ENCODE results near the gene PDE9A.
A peak's percentile ranks its signal among the peaks of the same experiment; 100 is the strongest.
"Not testable (repeated sequence)": the region's sequence is repeated elsewhere in the genome, so short reads cannot be mapped to it uniquely, and the experiment has no call there.

The PDE9A gene

DNA sequence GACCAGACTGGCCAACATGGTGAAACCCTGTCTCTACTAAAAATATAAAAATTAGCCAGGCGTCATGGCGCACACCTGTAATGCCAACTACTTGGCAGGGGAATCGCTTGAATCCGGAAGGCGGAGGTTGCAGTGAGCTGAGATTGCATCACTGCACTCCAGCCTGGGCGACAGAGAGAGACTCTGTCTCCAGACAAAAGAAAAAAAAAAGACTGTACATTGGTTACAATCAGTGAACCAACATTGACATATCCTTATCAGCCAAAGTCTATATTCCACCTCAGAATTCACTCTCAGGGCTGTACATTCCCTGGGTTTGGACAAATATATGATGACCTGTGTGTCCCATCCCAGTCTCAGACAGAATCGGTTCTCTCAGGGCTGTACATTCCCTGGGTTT lies 62.0 kb downstream of the PDE9A start:
- not testable (repeated sequence) for DNase-seq (ENCODE audit: low read depth)

GRCh38 chr21:42716074-42716473 lies 62.7 kb downstream of the PDE9A start:
- no peak for DNase-seq (ENCODE audit: low read depth)

DNA sequence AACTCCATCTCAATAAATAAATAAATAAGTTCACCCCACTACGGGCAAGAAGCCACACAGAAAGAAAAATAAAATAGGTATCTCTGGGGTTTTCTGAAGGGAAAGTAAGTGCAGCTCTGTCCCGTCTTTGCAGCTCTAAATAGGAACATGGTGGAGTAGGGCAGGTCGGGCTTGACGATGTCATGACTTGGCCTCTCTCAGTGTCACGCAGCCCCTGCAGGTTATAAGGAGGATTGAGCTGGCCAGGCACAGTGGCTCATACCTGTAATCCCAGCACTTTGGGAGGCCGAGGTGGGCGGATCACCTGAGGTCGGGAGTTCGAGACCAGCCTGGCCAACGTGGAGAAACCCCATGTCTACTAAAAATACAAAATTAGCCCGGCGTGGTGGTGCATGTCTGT lies 67.1 kb downstream of the PDE9A start:
- DNase-seq (ENCODE audit: low read depth) = not testable (repeated sequence)

DNA sequence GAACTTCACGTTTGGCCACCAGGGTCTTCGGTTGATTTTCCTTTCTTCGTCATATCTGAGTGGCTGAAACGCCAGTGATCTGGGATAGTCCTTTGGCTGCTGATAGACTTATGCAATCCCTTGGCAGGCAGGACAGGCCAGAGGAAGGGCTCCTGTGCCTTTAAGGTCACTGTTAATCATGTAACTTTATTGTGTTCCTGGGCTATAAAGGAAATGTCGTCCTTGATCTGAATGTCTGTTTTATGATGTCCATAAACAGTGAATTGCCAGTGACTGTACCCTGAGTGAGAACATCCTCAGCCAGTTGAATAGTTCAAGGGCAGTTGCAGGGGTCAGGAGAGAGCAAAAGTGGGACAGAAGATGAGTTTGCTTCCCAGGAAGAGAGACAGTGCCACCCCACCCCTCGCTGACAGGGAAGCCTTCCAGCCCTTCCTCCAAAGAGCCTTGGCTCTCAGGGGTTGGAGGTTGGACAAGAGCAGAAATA lies 68.0 kb downstream of the PDE9A start:
- peak; percentile 7 for DNase-seq (ENCODE audit: low read depth)

GRCh38 chr21:42722153-42722552 lies 68.7 kb downstream of the PDE9A start:
- no peak for DNase-seq (ENCODE audit: low read depth)

- DNase-seq (ENCODE audit: low read depth) = no peak
Observed at GRCh38 chr21:42722808-42723473, 69.5 kb downstream of the PDE9A start.

- DNase-seq (ENCODE audit: low read depth) = peak; percentile 92
Observed at GRCh38 chr21:42724226-42724920, 71.0 kb downstream of the PDE9A start.

DNA sequence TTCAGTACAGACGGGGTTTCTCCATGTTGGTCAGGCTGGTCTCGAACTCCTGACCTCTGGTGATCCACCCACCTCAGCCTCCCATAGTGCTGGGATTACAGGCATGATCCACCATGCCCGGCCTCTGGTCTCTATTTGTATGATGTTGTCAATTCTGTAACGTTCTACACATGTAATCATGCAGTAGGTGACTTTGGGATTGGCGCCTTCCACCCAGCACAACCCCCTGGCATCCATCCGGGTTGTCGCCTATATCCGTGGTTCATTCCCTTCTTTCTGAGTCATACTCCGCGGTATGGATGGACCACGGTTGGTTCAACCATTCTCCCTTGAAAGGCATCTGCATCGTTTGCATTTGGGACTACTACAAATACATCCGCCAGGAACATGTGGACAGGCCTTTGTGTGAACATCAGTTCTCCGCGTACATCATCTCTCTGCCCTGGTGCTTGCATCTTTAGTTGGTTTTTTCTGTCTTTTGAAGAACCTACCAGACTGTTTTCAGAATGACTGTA lies 72.1 kb downstream of the PDE9A start:
- no peak for DNase-seq (ENCODE audit: low read depth)

DNA sequence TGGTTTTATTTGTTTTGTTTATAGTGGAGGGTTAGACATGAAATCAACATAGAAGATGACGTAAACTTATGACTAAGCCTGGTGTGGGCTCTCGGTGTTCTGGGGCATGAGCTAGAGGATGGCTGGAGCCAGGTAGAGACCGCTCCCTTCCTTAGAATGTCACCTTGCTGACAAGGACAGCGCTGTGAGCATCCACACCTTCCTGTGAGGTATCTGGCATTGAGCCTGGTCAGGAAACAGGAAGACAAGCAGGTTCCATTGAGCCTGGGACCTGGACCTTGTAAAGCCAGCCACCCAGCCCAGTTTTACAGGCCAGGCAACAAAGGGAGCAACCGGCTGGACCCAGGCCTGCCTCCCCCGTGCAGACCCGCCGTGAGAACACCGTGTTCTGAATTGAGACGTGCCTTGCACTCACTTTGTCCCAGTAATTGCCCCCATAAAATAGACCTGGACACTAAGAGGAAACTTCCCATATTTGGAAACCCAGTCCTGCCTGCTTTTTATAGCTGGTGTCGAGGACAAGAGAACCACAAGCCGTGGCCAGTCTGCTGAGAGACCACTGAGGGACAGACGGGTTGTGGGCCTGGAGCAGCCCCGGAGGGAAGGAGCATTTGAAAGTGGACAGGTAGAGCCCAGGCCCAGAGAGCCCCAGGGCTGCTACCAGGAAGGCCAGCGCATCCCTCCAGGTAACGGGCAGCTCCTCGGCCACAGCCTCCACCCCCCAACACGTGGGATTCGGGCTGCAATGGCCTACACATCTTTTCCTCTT lies 78.0 kb downstream of the PDE9A start:
- no peak for DNase-seq (ENCODE audit: low read depth)

GRCh38 chr21:42732033-42732410 lies 78.6 kb downstream of the PDE9A start:
- no peak for DNase-seq (ENCODE audit: low read depth)

DNA sequence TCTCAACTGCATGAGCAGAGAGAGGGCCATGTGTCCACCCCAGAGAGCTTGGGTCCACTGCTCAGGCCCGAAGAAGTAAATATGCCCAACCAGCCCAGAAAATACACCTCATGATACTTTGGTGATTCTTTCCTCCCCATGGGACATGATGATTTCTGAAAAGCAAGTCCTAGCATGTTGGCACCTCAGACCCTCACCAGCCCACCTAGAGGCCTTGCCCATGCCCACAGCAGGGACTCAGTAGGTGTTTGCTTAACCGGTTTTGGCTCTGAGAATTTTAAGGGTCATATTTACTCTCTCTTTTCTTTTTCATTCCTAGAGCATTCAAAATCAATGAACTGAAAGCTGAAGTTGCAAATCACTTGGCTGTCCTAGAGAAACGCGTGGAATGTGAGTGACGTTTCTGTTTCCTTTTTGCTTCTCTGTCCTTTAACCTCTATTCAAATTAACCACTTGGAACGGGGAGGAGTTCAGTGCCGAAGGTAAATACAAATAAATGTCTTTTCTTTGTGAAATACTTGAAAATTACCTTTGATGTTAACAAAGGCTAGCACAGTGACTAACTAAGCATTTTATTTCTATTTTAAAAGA lies 79.7 kb downstream of the PDE9A start:
- DNase-seq (ENCODE audit: low read depth) = no peak

GRCh38 chr21:42733874-42734273 lies 80.5 kb downstream of the PDE9A start:
- DNase-seq (ENCODE audit: low read depth) = no peak

DNA sequence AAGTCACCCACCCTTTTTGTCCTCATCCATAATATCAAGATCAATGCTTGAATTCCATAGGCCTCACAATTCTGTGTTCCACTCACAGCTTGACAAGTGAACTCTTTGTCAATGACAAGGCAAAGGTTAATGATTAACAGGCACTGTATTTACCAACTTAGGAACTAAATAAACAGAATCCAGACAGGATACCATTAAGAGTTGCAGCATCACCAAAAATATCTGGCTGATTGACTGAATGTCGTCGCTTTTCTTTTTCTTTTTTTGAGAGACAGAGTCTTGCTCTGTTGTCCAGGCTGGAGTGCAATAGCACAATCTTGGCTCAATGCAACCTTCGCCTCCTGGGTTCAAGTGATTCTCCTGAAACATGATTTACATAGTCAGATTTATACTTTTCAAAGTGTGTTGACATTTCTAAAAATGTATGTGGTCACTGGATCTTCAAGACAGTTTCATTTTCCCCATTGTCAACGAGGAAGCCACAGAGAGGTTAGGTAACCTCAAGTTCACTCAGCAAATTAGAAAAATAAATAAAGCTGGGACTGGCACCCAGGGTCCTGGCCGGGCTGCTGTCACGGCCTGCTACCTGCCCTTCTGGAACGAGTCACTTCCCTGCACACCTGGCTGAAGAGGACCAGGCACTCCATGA lies 81.0 kb downstream of the PDE9A start:
- no peak for DNase-seq (ENCODE audit: low read depth)

DNA sequence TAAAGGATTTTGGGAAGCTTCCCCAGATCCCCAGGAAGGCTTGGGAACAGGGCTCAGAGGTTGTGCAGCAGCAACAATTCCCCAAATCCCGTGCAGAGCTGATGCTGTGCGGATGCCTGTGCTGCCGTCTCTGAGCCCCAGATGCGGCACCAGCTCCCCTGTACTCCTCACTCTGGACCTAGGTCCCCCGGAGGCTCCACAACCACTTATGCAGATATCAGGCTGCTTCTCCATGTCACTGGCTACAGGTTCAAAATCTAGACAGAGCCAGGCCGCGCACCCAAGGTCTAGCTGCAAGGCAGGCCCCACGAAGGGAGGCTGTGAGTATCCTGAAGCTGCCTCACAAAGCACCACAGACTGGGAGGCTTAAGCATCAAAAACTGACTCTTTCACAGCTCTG lies 81.6 kb downstream of the PDE9A start:
- no peak for DNase-seq (ENCODE audit: low read depth)

DNA sequence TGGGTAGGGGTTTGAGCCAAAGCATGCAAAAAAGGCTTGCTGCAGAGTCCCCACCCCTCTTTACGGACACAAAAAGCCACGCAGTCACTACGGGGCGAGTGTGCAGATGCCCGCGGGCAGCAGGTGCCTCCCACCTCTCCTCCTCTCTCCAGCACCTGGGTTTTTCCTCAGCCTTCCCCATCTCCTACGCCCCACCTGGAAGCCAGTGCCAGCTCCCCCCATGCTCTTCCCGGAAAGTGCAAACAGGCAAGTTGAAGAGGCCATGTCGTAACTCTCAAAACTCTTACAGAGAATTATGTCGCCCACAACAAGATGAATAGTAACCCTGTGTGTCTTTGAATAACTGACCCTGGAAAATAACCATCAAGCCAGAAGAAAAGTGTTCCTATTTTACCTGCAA lies 82.5 kb downstream of the PDE9A start:
- DNase-seq (ENCODE audit: low read depth) = no peak

GRCh38 chr21:42736646-42737350 lies 83.4 kb downstream of the PDE9A start:
- no peak for DNase-seq (ENCODE audit: low read depth)

DNA sequence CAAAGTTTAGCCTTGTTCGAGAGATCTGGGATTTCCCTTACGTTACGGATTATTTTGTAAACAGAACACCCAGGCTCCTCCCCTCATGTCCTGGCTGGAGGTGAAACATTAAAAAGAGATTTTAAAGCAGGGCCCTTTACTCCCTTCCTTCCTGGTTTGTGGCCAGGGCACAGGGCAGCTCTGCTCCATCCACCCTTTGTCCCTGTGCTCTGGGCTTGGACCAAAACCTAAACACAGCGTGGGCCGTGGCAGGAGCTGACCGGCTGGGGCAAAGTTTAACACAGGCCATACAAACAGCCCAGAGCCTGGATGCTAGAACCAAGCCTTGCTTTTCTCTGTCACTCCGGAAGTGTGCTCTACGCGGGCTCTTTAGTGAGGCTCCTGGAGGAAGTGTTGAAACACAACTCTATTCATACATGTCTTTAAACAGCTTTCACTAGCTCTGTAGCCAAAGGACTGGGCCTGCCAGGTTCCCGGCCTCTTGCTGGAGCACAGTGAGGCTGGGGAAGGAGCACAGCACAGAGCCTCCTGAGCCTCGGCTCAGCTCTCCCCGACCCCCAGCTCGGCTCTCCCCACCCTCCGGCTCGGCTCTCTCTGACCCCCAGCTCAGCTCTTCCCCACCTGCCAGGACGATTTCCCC lies 84.7 kb downstream of the PDE9A start:
- peak; percentile 26 for DNase-seq (ENCODE audit: low read depth)

GRCh38 chr21:42739061-42739931 lies 85.9 kb downstream of the PDE9A start:
- DNase-seq (ENCODE audit: low read depth) = peak; percentile 38

GRCh38 chr21:42740405-42740909 lies 87.0 kb downstream of the PDE9A start:
- no peak for DNase-seq (ENCODE audit: low read depth)
